Activated T-cell treated with anti-CD3 and anti-CD28 coated beads, Interleukin-2, amount 50 U/mL, for 72 hours (primary cell): ENCODE measurements around the gene MICAL1. TPM values are rescaled to one million over a fixed set of nuclear protein-coding genes. Genes with fewer than 3 reads are reported as not detected.
A peak's percentile ranks its signal among the peaks of the same experiment; 100 is the strongest.
"Not testable (repeated sequence)": the region's sequence is repeated elsewhere in the genome, so short reads cannot be mapped to it uniquely, and the experiment has no call there.

Experiments
- ATAC-seq, 2 donors: fragments of 150-1000 bp; cut with Tn5 transposase; replicated peaks in 1 of 2; 2 replicates each; pipeline ENCODE4 v1.10.0; 2021; ENCODE audit warnings: moderate library complexity in 2 of 2, mild to moderate bottlenecking in 1 of 2
- DNase-seq, 2 donors: peaks; one replicate each; pipeline ENCODE4 v3.0.0; 2021 to 2022; ENCODE audit warnings: mixed read lengths in 1 of 2
- H3K27ac Mint-ChIP-seq: one replicate; pipeline ENCODE4 v1.8.0; 2022; ENCODE audit warnings: mild to moderate bottlenecking, moderate library complexity, mixed read lengths
- H3K27me3 Mint-ChIP-seq: one replicate; pipeline ENCODE4 v1.8.0; 2022; ENCODE audit warnings: low read depth, mixed read lengths
- H3K36me3 Mint-ChIP-seq, 2 donors: one replicate each; pipeline ENCODE4 v1.8.0; 2022; ENCODE audit warnings: mixed read lengths in 2 of 2, mild to moderate bottlenecking in 1 of 2; ENCODE audit not compliant: insufficient read depth in 2 of 2
- H3K4me1 Mint-ChIP-seq: one replicate; pipeline ENCODE4 v1.8.0; 2022; ENCODE audit warnings: low read depth, mixed read lengths
- H3K4me3 Mint-ChIP-seq, 2 donors: one replicate each; pipeline ENCODE4 v1.8.0; 2022; ENCODE audit warnings: mild to moderate bottlenecking in 2 of 2, mixed read lengths in 2 of 2, moderate library complexity in 2 of 2
- H3K9me3 Mint-ChIP-seq, 2 donors: one replicate each; pipeline ENCODE4 v1.8.0; 2022; ENCODE audit warnings: mixed read lengths in 2 of 2
- total RNA-seq, 2 donors: library from RNA; stranded (reverse); gene quantifications; one replicate each; pipeline ENCODE4 v1.2.3, GENCODE V29; 2022

The MICAL1 gene
- total RNA-seq, 2 donors from 2014 or later: 70.4 to 76.7 TPM

DNA sequence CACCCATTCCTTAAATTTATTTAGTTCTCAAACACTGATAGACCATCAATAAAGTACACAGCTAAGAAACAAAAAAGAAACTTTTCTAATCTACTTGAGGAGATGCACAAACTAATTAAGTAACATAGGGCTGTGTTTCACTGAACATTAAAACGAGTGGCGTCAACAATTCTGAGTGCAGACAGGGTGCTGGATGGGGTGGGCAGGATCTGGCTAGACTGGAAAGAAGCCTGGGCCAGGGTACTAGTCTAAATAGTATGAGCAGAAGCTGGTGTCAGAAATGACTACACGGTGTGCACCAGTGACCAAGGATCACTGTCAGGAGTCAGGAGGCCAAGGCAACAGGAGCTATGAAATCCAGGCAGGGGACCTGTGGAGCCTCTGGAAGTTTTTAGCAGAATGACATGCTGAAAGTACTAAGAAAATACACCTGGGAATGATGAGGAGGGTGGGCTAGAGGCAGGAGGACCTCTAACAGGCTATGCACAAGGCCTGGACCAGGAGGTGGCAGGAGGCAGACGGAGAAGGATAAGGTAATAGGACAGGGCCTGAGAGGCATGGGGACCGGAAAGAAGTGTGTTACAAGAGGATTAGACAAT lies 14.1 kb upstream of the MICAL1 start:
- DNase-seq (no peak), ATAC-seq (no peak)
- H3K36me3 Mint-ChIP-seq: peaks cover 27 to 65% of the 10 kb centered on the region in 2 donors
- H3K9me3 Mint-ChIP-seq: no peaks in the 10 kb centered on the region
- H3K27me3 Mint-ChIP-seq: no peaks in the 10 kb centered on the region
- H3K4me3 Mint-ChIP-seq: no peak overlapping the region
- H3K27ac Mint-ChIP-seq: peak overlapping the region; percentile 39
- H3K4me1 Mint-ChIP-seq: peaks cover 75% of the 10 kb centered on the region

GRCh38 chr6:109467696-109468095 lies 12.1 kb upstream of the MICAL1 start:
- no peaks in the 10 kb centered on the region for H3K9me3 Mint-ChIP-seq
- peaks cover 68% of the 10 kb centered on the region for H3K4me1 Mint-ChIP-seq
- DNase-seq (no peak), ATAC-seq (no peak)
- no peak overlapping the region for H3K4me3 Mint-ChIP-seq
- H3K27me3 Mint-ChIP-seq: no peaks in the 10 kb centered on the region
- peaks cover 21 to 61% of the 10 kb centered on the region in 2 donors for H3K36me3 Mint-ChIP-seq
- peak overlapping the region; percentile 6 for H3K27ac Mint-ChIP-seq

- Mint-ChIP-seq H3K9me3 (peaks cover 2% of the 10 kb centered on the region in 2 donors), H3K27me3 (no peaks in the 10 kb centered on the region), H3K4me3 (no peak overlapping the region), H3K36me3 (peaks cover 28 to 59% of the 10 kb centered on the region in 2 donors), H3K4me1 (peaks cover 63% of the 10 kb centered on the region), H3K27ac (no peak overlapping the region)
- DNase-seq (no peak), ATAC-seq (no peak)
These were observed 10.8 kb upstream of the MICAL1 start for GRCh38 chr6:109466212-109466923.

GRCh38 chr6:109465772-109466171 lies 10.2 kb upstream of the MICAL1 start:
- peaks cover 57% of the 10 kb centered on the region for H3K4me1 Mint-ChIP-seq
- no peaks in the 10 kb centered on the region for H3K27me3 Mint-ChIP-seq
- peaks cover 29 to 57% of the 10 kb centered on the region in 2 donors for H3K36me3 Mint-ChIP-seq
- peaks cover 2% of the 10 kb centered on the region in 2 donors for H3K9me3 Mint-ChIP-seq
- H3K4me3 Mint-ChIP-seq: no peak overlapping the region
- H3K27ac Mint-ChIP-seq: peak overlapping the region; percentile 50
- DNase-seq: no peak
- ATAC-seq: no peak

DNA sequence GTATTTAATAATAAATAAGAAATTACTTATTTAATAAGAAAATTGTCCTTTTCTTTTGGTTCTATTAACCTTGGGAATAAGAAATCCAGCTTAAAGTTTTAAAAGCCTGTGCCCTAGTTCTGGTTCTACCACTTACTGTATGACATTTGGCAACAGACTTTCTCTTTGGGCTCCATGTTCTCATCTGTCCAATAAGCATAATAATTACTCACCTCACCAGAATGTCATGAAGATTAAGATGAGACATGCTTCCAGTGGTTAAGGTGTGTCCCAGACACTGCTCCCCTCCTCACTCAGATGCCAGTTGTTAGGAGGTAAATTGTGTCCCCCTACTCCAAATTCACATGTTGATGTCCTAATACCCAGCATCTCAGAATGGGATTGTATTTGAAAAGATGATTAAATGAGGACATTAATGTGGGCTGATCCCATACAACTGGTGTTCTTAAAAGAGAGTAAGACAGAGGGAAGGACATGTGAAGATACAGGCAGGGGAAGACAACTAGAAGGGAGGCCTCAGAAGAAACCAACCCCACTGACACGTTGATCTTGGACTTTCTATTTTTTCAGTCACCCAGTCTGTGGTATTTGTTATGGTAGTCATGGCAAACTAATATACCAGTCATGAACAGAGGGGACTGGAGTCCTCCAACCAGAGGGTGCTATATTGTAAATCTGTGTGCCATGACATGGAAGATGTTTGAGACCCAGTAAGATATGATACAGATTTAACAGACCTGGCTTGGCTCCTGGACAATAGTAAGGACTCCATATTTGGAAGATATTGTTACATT lies 6.4 kb upstream of the MICAL1 start:
- ATAC-seq (no peak), DNase-seq (no peak)
- peaks cover 2% of the 10 kb centered on the region in 2 donors for H3K9me3 Mint-ChIP-seq
- H3K4me1 Mint-ChIP-seq: peaks cover 65% of the 10 kb centered on the region
- H3K27me3 Mint-ChIP-seq: no peaks in the 10 kb centered on the region
- H3K4me3 Mint-ChIP-seq: no peak overlapping the region
- peaks cover 17 to 33% of the 10 kb centered on the region in 2 donors for H3K36me3 Mint-ChIP-seq
- H3K27ac Mint-ChIP-seq: peak overlapping the region; percentile 74

DNA sequence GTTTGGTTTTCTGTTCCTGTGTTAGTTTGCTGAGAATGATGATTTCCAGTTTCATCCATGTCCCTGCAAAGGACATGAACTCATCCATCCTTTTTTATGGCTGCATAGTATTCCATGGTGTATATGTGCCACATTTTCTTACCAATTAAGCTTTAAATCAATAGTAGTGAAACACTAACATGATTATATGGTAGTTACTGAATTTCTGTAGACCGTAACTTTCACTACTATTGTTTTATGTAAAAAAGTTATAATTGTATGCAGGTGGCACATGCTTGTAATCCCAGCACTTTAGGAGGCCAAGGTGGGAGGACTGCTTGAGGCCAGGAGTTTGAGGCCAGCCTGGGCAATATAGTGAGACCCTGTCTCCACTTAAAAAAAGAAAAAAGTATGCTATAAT lies 5.6 kb upstream of the MICAL1 start:
- not testable (repeated sequence) for H3K27me3 Mint-ChIP-seq, DNase-seq, H3K27ac Mint-ChIP-seq, ATAC-seq, H3K4me3 Mint-ChIP-seq, H3K9me3 Mint-ChIP-seq
- Mint-ChIP-seq H3K36me3 (peaks cover 17 to 30% of the 10 kb centered on the region in 2 donors), H3K4me1 (peaks cover 73% of the 10 kb centered on the region)

DNA sequence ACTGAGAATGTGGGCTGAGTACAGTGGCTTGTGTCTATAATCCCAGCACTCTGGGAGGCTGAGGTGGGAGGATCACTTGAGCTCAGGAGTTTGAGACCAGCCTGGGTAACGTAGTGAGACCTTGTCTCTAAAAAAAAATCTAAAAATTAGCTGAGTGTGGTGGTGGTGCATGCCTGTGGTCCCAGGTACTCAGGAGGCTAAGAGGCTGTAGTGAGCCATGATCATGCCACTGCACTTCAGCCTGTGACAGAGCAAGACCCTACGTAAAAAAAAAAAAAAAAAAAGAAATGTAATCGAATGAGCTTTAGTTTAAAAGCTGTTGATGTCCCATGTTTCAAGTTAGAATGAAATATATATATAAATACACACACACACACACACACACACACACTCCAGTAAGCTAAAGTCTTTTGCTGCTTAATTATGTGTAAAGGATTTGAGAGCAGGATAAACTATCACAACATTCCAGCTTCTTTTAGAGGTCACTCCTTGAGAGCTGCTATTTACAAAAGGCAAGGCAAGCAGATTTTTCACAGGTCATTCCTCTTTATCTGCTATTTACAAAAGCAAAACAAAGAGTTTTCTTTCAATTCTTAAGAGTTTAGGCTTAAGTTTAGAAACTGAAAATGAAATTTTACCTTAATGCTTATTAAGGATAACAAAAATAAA lies 4.7 kb upstream of the MICAL1 start:
- Mint-ChIP-seq H3K27ac (no peak overlapping the region), H3K4me1 (peaks cover 66% of the 10 kb centered on the region), H3K9me3 (peaks cover 2% of the 10 kb centered on the region in 2 donors), H3K27me3 (no peaks in the 10 kb centered on the region), H3K36me3 (peaks cover 13 to 22% of the 10 kb centered on the region in 2 donors), H3K4me3 (no peak overlapping the region)
- ATAC-seq: no peak
- DNase-seq: no peak

GRCh38 chr6:109458774-109459531 lies 3.4 kb upstream of the MICAL1 start:
- DNase-seq (peak; percentile 65), ATAC-seq (peak; percentile 74 to 77)
- Mint-ChIP-seq H3K27ac (peak overlapping the region; percentile 14), H3K36me3 (peaks cover 14 to 15% of the 10 kb centered on the region in 2 donors), H3K4me3 (peak overlapping the region; percentile 42 to 48), H3K4me1 (peaks cover 62% of the 10 kb centered on the region), H3K9me3 (peaks cover 2% of the 10 kb centered on the region in 2 donors), H3K27me3 (no peaks in the 10 kb centered on the region)

GRCh38 chr6:109457562-109457996 lies 2.0 kb upstream of the MICAL1 start:
- Mint-ChIP-seq H3K4me3 (no peak overlapping the region), H3K27me3 (no peaks in the 10 kb centered on the region), H3K27ac (no peak overlapping the region), H3K36me3 (peaks cover 9 to 14% of the 10 kb centered on the region in 2 donors), H3K9me3 (peaks cover 2% of the 10 kb centered on the region in 2 donors), H3K4me1 (peaks cover 66% of the 10 kb centered on the region)
- ATAC-seq (no peak), DNase-seq (no peak)

GRCh38 chr6:109456710-109457561 lies 1.4 kb upstream of the MICAL1 start:
- peaks cover under 1 to 1% of the 10 kb centered on the region in 2 donors for H3K9me3 Mint-ChIP-seq
- no peaks in the 10 kb centered on the region for H3K27me3 Mint-ChIP-seq
- no peak overlapping the region for H3K27ac Mint-ChIP-seq
- H3K36me3 Mint-ChIP-seq: peaks cover 3 to 7% of the 10 kb centered on the region in 2 donors
- no peak for ATAC-seq
- H3K4me3 Mint-ChIP-seq: peak overlapping the region; percentile 31 to 45
- H3K4me1 Mint-ChIP-seq: peaks cover 60% of the 10 kb centered on the region
- DNase-seq: no peak

GRCh38 chr6:109456111-109456583 lies 575 bp upstream of the MICAL1 start:
- peaks cover 57% of the 10 kb centered on the region for H3K4me1 Mint-ChIP-seq
- peak overlapping the region; percentile 45 to 99 for H3K4me3 Mint-ChIP-seq
- H3K36me3 Mint-ChIP-seq: peaks cover 0 to 7% of the 10 kb centered on the region in 2 donors
- H3K27ac Mint-ChIP-seq: no peak overlapping the region
- no peaks in the 10 kb centered on the region for H3K27me3 Mint-ChIP-seq
- ATAC-seq (no peak), DNase-seq (no peak)
- H3K9me3 Mint-ChIP-seq: no peaks in the 10 kb centered on the region
